H9 (cell line): ENCODE results near the gene HEXD. TPM values are rescaled to one million over a fixed set of nuclear protein-coding genes. Genes with fewer than 3 reads are reported as not detected.
A peak's percentile ranks its signal among the peaks of the same experiment; 100 is the strongest.

Experiments used
- DNase-seq: peaks from one replicate; pipeline ENCODE4 v3.0.0-alpha.2; 2017
- H2AFZ ChIP-seq: one replicate; pipeline ENCODE4 v1.6.1; 2013; ENCODE audit warnings: mild to moderate bottlenecking, low read length, control low read depth, moderate library complexity
- H2AK5ac ChIP-seq: 2 replicates; pipeline ENCODE4 v1.6.1; 2013; ENCODE audit warnings: low read length, control low read depth, mixed read lengths; ENCODE audit not compliant: insufficient read length
- H2BK120ac ChIP-seq: one replicate; pipeline ENCODE4 v1.6.1; 2013; ENCODE audit warnings: low read depth, mild to moderate bottlenecking, low read length, control low read depth, inconsistent platforms; ENCODE audit not compliant: poor library complexity, severe bottlenecking
- H2BK12ac ChIP-seq: 2 replicates; pipeline ENCODE4 v1.6.1; 2013; ENCODE audit warnings: low read length, control low read depth, mixed read lengths, low read depth; ENCODE audit not compliant: insufficient read length
- H2BK15ac ChIP-seq: 2 replicates; pipeline ENCODE4 v1.6.1; 2013; ENCODE audit warnings: low read depth, low read length, control low read depth
- H2BK20ac ChIP-seq: one replicate; pipeline ENCODE4 v1.6.1; 2013; ENCODE audit warnings: low read depth, mild to moderate bottlenecking, low read length, control low read depth, inconsistent platforms; ENCODE audit not compliant: poor library complexity, severe bottlenecking
- H2BK5ac ChIP-seq: 2 replicates; pipeline ENCODE4 v1.6.1; 2013; ENCODE audit warnings: low read length, control low read depth, mixed read lengths; ENCODE audit not compliant: insufficient read length
- H3K14ac ChIP-seq: 2 replicates; pipeline ENCODE4 v1.6.1; 2013; ENCODE audit warnings: low read length, control low read depth; ENCODE audit not compliant: insufficient read depth
- H3K18ac ChIP-seq: 2 replicates; pipeline ENCODE4 v1.6.1; 2013; ENCODE audit warnings: low read depth, mild to moderate bottlenecking, mixed read lengths, low read length, control low read depth; ENCODE audit not compliant: insufficient read length
- H3K23ac ChIP-seq: 2 replicates; pipeline ENCODE4 v1.6.1; 2013; ENCODE audit warnings: low read length, control low read depth, mixed read lengths, low read depth; ENCODE audit not compliant: insufficient read length
- H3K23me2 ChIP-seq: 2 replicates; pipeline ENCODE4 v1.6.1; 2013; ENCODE audit warnings: low read depth, mild to moderate bottlenecking, mixed read lengths, low read length, control low read depth; ENCODE audit not compliant: insufficient read length, poor library complexity, severe bottlenecking
- H3K27ac ChIP-seq: 2 replicates; pipeline ENCODE4 v1.5.1; 2013; ENCODE audit warnings: low read length, control low read depth, mixed read lengths, low read depth; ENCODE audit not compliant: insufficient read length
- H3K27me3 ChIP-seq: 2 replicates; pipeline ENCODE4 v1.6.1; 2013; ENCODE audit warnings: low read length, control low read depth, inconsistent platforms; ENCODE audit not compliant: insufficient read depth
- H3K4ac ChIP-seq: 2 replicates; pipeline ENCODE4 v1.6.1; 2013; ENCODE audit warnings: low read depth, mild to moderate bottlenecking, control low read depth, inconsistent platforms, low read length, moderate library complexity
- H3K4me1 ChIP-seq: 2 replicates; pipeline ENCODE4 v1.6.1; 2013; ENCODE audit warnings: low read length, control low read depth, inconsistent platforms; ENCODE audit not compliant: insufficient read depth
- H3K4me2 ChIP-seq: 2 replicates; pipeline ENCODE4 v1.6.1; 2013; ENCODE audit warnings: low read length, control low read depth, mixed read lengths; ENCODE audit not compliant: insufficient read length, insufficient read depth
- H3K56ac ChIP-seq: 2 replicates; pipeline ENCODE4 v1.6.1; 2013; ENCODE audit warnings: low read depth, mild to moderate bottlenecking, mixed read lengths, low read length, control low read depth; ENCODE audit not compliant: insufficient read length
- H3K79me1 ChIP-seq: 2 replicates; pipeline ENCODE4 v1.6.1; 2013; ENCODE audit warnings: low read depth, mild to moderate bottlenecking, moderate library complexity, low read length, control low read depth, inconsistent platforms; ENCODE audit not compliant: insufficient read depth, poor library complexity, severe bottlenecking
- H3K79me2 ChIP-seq: 2 replicates; pipeline ENCODE4 v1.6.1; 2013; ENCODE audit warnings: low read length, control low read depth, inconsistent platforms; ENCODE audit not compliant: insufficient read depth
- H3K9ac ChIP-seq: 2 replicates; pipeline ENCODE4 v1.6.1; 2013; ENCODE audit warnings: low read length, control low read depth, mixed read lengths; ENCODE audit not compliant: insufficient read length; ENCODE audit errors: extremely low read depth
- H3K9me3 ChIP-seq: one replicate; pipeline ENCODE4 v1.6.1; 2013; ENCODE audit warnings: low read depth, low read length, inconsistent platforms; ENCODE audit not compliant: control insufficient read depth
- H3T11ph ChIP-seq: one replicate; pipeline ENCODE4 v1.6.1; 2013; ENCODE audit warnings: mild to moderate bottlenecking, low read length, control low read depth, inconsistent platforms
- H4K20me1 ChIP-seq: one replicate; pipeline ENCODE4 v1.6.1; 2013; ENCODE audit not compliant: control insufficient read depth, insufficient read length, insufficient read depth
- H4K5ac ChIP-seq: 2 replicates; pipeline ENCODE4 v1.6.1; 2013; ENCODE audit warnings: low read depth, mild to moderate bottlenecking, mixed read lengths, low read length, control low read depth; ENCODE audit not compliant: insufficient read length
- H4K8ac ChIP-seq: replicated peaks from 2 replicates; pipeline ENCODE4 v1.6.1; 2013; ENCODE audit warnings: low read length, control low read depth, mixed read lengths, low read depth; ENCODE audit not compliant: insufficient read length
- H4K91ac ChIP-seq: 2 replicates; pipeline ENCODE4 v1.6.1; 2013; ENCODE audit warnings: low read depth, mild to moderate bottlenecking, moderate library complexity, mixed read lengths, low read length, control low read depth; ENCODE audit not compliant: insufficient read length
- H3K27ac Mint-ChIP-seq, 3 experiments: 2 replicates in 2 of 3; 3 replicates in 1 of 3; pipeline ENCODE4 v1.8.0; 2020 to 2021; ENCODE audit warnings: mixed read lengths in 3 of 3, mild to moderate bottlenecking in 1 of 3, moderate library complexity in 1 of 3
- H3K27me3 Mint-ChIP-seq: 2 replicates; pipeline ENCODE4 v1.8.0; 2021; ENCODE audit warnings: low read depth, mild to moderate bottlenecking, moderate library complexity, mixed read lengths
- H3K36me3 Mint-ChIP-seq, 3 experiments: 2 replicates in 2 of 3; 3 replicates in 1 of 3; pipeline ENCODE4 v1.8.0; 2020 to 2021; ENCODE audit warnings: low read depth in 3 of 3, mixed read lengths in 3 of 3; ENCODE audit not compliant: insufficient read depth in 1 of 3
- H3K4me1 Mint-ChIP-seq, 2 experiments: 2 replicates each; pipeline ENCODE4 v1.8.0; 2020; ENCODE audit warnings: mixed read lengths in 2 of 2
- H3K4me3 Mint-ChIP-seq, 2 experiments: 2 replicates in 1 of 2; 3 replicates in 1 of 2; pipeline ENCODE4 v1.8.0; 2020 to 2021; ENCODE audit warnings: mild to moderate bottlenecking in 2 of 2, mixed read lengths in 2 of 2, moderate library complexity in 1 of 2
- H3K9me3 Mint-ChIP-seq, 2 experiments: 2 replicates in 1 of 2; 3 replicates in 1 of 2; pipeline ENCODE4 v1.8.0; 2020; ENCODE audit warnings: mild to moderate bottlenecking in 2 of 2, mixed read lengths in 2 of 2, moderate library complexity in 1 of 2
- WGBS: extraction: QIAGEN DNeasy Blood & Tissue Kit; methylation state at CpG from one replicate; pipeline ENCODE4 v1.1.7; 2013; ENCODE audit warnings: missing lambda C conversion rate, low lambda C conversion rate, mixed read lengths; ENCODE audit not compliant: insufficient read length; ENCODE audit errors: extremely low coverage; 5-methylcytosine and 5-hydroxymethylcytosine counted together
- long read RNA-seq: library from polyadenylated mRNA; unstranded; transcript quantifications from one replicate; pipeline ENCODE4 v2.0.0, GENCODE V29; 2020
- total RNA-seq: library from RNA; stranded (reverse); gene quantifications from 2 replicates; pipeline ENCODE4 v1.2.1, GENCODE V29; 2021
- TF ChIP-seq, protein P1 (sequence below): fragments of 200-600 bp; sonication (generic); conservative IDR thresholded peaks from 3 replicates; pipeline ENCODE4 v1.8.0; 2021; ENCODE audit warnings: antibody characterized with exemption, mild to moderate bottlenecking

HEXD gene
- 23.2 and 24.1 TPM in 2 replicates for total RNA-seq
- long read RNA-seq, transcript HEXDC-201 (13 exons, 1,853 nt): major isoform, 12 of 26 reads
- long read RNA-seq, partial matches to known transcripts: 4 of 26 reads
- long read RNA-seq, other reads (novel, unspliced or antisense): 8 of 26 reads

DNA sequence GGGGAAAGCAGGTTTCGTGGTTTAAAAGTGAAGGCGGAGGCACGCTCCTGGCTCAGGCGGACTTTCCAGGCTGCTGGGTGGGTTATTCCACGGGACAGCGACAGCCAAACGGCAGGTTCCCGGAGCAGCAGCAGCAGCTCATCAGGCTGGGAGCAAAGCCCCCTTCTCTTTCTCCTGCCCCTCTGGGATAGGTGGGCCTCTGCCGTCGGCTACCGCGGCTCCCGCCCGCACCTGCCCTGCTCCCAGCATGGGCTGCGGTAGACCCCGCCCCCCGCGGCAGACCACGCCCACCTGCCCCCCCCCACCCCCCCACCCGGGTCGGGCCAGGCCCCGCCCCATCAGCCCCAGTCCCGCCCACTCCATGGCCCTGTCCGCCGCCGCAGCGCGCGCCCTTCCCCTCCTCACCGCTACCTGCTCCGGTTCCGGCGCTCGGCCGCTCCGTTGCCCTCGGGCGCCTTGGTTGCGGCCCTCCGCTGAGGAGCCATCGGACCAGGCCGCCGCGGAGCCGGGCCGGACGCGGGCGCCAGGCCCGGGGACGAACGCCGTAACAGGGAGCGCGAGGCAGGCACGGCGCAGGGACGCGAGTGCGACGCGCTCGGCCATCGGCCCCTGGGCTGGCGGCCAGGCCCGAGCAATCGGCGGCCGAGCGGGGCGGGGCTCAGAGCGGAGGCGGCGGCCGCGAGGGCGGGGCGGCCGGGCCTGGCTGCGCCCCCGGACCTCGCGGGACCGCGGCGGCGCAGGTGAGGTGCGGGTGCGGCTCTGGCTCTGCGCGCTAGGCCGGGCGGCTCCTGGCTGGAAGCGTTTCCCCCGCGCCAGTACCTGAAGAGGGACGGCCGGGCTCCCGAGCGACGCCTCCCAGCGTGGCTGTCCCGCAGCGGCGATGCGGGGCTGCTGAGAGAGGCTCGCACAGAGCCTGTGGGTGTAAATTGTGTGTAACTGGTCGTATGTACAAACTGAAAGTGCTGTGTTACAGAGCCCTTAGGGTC is at the start of gene HEXD, which contains the start of gene OGFOD3:
HEXD (plus strand) TSS at position 347 of the 986 bp plus-strand sequence. CDS start 1,453 bp downstream, outside the sequence.
OGFOD3 (minus strand) TSS at position 586 of the 986 bp plus-strand sequence; CDS start at position 485, 101 bp downstream.
- Histone ChIP-seq H3K27ac (no peak within 1 kb of the TSS), H2AFZ (no peak within 1 kb of the TSS), H2BK120ac (no peak within 1 kb of the TSS), H3K79me2 (no peaks in the 10 kb centered on the region), H3K23me2 (peaks cover 3% of the 10 kb centered on the region), H3K18ac (no peak within 1 kb of the TSS), H4K5ac (no peak within 1 kb of the TSS), H3K4me2 (peak within 1 kb of the TSS; percentile 70), H3K9me3 (no peaks in the 10 kb centered on the region), H3K4me1 (no peaks in the 10 kb centered on the region), H3T11ph (no peak within 1 kb of the TSS), H3K23ac (no peak within 1 kb of the TSS), H3K4ac (no peak within 1 kb of the TSS), H4K91ac (no peak within 1 kb of the TSS), H2AK5ac (no peak within 1 kb of the TSS), H4K8ac (no peak within 1 kb of the TSS), H2BK20ac (no peak within 1 kb of the TSS), H2BK12ac (no peak within 1 kb of the TSS), H3K9ac (peak within 1 kb of the TSS; percentile 71), H2BK15ac (no peak within 1 kb of the TSS), H3K79me1 (no peaks in the 10 kb centered on the region), H4K20me1 (no peaks in the 10 kb centered on the region), H3K56ac (no peak within 1 kb of the TSS), H2BK5ac (no peak within 1 kb of the TSS), H3K27me3 (no peaks in the 10 kb centered on the region), H3K14ac (peak within 1 kb of the TSS; percentile 95)
- peaks cover 14 to 23% of the 10 kb centered on the region in 2 experiments for H3K4me1 Mint-ChIP-seq
- TF ChIP-seq, protein P1, sequence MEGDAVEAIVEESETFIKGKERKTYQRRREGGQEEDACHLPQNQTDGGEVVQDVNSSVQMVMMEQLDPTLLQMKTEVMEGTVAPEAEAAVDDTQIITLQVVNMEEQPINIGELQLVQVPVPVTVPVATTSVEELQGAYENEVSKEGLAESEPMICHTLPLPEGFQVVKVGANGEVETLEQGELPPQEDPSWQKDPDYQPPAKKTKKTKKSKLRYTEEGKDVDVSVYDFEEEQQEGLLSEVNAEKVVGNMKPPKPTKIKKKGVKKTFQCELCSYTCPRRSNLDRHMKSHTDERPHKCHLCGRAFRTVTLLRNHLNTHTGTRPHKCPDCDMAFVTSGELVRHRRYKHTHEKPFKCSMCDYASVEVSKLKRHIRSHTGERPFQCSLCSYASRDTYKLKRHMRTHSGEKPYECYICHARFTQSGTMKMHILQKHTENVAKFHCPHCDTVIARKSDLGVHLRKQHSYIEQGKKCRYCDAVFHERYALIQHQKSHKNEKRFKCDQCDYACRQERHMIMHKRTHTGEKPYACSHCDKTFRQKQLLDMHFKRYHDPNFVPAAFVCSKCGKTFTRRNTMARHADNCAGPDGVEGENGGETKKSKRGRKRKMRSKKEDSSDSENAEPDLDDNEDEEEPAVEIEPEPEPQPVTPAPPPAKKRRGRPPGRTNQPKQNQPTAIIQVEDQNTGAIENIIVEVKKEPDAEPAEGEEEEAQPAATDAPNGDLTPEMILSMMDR: no peak
- no CpG with 5 or more reads among the region's 108 CpGs for WGBS
- peak within 1 kb of the TSS; percentile 76 to 88 for H3K4me3 Mint-ChIP-seq
- H3K27ac Mint-ChIP-seq: no peak within 1 kb of the TSS
- peaks cover 3% of the 10 kb centered on the region for H3K27me3 Mint-ChIP-seq
- H3K36me3 Mint-ChIP-seq: peaks cover 34 to 44% (median 36%) of the 10 kb centered on the region in 3 experiments
- H3K9me3 Mint-ChIP-seq: peaks cover 18% of the 10 kb centered on the region in 2 experiments
- DNase-seq: peak; percentile 94
